ENCODE results near the gene EHD4.

The EHD4 gene

GRCh38 chr15:41979493-41980266 lies 7.3 kb upstream of the EHD4 start:
- no peak for DNase-seq

DNA sequence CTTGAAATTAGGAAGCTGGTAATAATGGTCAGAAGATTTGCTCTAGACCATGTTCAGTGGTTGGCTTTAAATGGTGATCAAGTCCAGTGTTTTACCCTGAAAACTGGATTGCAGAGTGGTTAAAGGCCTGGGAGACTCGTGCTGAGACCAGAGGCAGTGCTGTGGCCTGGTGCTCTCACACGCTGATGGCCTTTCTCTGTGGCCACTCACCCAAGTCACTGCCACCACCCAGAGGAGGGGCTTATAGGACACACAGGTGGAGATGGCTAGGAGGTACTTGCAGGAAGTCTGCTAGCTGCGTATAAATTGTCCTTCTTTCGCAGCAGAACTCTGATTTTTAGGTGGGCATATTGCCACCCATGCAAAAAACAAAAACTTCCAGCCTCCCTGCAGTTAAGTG lies 6.2 kb upstream of the EHD4 start:
- no peak for DNase-seq

GRCh38 chr15:41977757-41978383 lies 5.5 kb upstream of the EHD4 start:
- no peak for DNase-seq

GRCh38 chr15:41975669-41976068 lies 3.3 kb upstream of the EHD4 start:
- no peak for DNase-seq

DNA sequence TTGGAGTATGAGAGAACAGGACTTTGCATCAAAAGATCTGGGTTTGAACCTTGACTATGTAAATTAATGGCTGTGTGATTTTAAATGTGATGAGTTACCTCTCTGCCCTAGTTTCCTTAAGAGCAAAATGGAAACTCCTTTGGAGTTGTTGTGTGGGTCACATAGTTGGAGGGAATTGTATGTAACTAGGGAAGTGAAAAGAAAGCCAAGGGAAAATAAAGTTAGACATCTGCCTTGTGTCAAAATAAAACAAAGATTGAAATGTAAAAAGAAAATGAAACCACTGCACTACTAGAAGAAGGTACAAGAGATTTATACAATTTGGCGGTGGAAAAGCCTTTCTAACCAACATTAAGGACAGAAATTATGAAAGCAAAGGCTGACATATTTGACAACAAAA lies 1.7 kb upstream of the EHD4 start:
- DNase-seq: no peak

DNA sequence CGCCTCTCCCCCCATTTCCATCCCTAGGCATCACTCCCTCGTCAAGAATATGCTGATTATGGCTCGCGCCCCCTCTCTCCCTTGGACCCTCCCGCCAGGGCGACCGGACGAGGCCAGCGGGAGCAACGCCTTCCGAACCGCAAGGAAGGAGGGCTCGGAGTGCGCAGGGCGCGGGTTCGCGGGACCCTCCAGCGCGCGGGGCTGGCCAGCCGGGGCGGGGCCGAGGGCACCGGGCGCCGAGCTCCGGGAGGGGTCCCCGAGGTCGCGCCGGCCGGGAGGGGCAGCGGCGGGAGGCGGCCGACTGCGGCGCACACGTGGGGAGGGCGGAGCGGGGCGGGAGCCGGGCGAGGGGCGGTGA lies 483 bp downstream of the EHD4 start:
- no peak for DNase-seq

GRCh38 chr15:41971089-41971894 lies 1.1 kb downstream of the EHD4 start:
- peak; percentile 51 for DNase-seq

GRCh38 chr15:41970456-41970855 lies 1.9 kb downstream of the EHD4 start:
- DNase-seq: no peak

- peak; percentile 16 for DNase-seq
Measured at GRCh38 chr15:41969851-41970431, 2.4 kb downstream of the EHD4 start.

DNA sequence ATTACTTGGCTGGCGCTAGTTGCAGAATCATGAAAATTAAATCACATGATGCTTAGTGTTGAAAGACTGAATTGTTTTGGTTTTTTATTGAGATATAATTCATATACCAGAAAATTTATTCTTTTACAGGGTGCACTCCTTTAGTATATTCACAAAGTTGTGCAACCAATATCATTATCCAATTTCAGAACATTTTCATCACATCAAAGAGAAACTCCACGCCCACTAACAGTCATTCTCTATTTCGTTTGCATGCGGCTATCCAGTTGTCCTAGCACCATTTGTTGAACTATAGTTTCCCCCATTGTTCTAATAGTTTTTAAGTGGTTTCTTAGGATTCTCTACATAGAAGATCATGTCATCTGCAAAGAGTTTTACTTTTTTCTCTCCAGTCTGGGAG lies 3.7 kb downstream of the EHD4 start:
- no peak for DNase-seq

- no peak for DNase-seq
Measured at GRCh38 chr15:41967506-41968206, 4.7 kb downstream of the EHD4 start.

DNA sequence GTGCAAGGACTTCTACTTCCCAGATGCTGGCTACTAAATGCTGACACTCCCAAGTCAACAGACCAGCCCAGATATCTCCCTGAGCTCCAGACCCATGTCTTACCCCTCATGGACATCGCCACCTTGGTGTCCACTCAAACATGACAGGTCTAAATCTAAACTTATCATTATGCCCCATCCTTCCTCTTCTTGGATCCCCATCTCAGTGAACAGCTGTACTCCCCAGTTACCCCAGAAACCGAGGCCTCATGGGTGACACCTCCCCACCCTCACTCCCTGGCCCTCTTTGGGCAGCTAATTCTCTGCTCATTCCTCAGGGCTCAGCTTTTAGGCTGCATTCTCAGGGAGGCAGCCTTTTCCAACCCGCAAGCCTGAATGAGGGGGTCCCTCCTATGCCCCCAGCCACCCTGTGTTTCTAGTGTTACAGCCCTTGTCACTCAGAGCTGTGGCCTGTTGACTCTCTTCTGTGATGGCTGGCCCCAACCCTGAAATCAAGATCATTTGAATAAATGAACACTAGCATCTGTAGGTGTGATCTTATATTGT lies 5.4 kb downstream of the EHD4 start:
- DNase-seq: no peak

DNA sequence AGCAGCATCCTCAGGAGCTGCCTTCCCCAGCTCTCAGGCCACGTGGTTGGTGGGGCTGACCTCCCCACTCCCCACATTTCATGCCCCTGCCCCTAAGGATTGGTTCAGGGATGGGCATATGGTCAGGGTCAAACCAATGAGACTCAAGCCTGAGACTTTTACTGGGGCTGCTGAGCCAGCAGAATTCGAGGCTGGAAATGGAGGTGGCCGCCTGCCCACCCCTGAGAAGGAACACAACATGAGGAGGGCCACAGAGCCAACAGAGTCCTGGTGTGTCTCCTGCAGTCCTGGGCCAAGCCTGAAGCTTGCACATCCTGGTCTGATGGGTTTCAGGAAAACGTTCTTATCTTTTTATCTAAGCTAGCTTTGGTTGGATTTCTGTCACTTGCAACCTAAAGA lies 5.9 kb downstream of the EHD4 start:
- no peak for DNase-seq

- DNase-seq: no peak
Measured at GRCh38 chr15:41965441-41966413, 6.6 kb downstream of the EHD4 start.

DNA sequence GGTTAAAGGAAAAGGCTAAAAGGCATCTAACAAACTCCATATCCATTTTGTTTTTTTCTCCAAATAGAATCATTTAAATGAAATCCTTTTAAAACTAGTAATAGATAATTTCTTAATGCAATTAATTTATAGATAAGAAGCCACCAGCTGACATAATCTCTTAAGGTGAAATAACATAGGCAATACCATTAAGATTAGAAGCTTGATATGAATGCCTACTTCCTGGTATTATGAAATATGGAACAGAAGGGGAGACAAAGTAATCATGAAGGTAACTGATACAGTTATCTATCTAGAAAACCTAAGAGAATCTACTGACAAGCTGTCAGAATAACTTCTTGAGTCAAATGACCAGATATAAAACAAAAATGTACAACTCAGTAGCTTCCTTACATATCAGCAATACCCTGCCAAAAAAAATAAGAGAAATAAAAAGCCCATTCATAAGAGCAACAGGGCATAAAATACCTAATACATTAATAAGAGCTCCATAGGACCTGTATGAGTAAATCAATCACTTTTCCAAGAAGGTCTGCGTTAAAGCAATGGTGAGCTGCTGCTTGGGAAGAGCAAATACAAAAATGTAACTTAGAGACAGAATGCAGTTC lies 10.7 kb downstream of the EHD4 start:
- no peak for DNase-seq

DNA sequence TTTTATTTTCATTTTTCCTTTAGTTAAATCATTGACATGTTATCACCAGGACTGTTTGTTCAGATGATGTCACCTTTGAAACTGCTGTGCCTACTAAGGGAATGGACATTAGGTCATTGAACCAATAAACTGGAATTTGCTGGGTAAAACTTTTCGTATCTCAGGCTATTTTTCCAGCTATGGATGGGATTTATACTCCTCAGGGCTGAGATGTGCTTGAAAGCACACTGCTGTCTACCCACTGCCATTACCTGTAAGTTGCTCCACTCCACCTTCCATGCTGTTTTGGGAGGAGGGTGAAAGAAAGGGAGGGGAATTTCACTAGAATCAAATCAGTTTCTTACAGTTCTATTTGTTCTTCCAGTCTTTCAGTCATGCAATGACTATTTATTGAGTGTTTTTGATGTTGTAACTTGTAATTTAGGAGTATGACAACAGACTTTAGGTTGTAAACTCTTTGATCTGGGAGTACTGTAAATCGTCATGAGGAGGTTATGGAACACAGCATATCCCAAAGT lies 11.3 kb downstream of the EHD4 start:
- no peak for DNase-seq

DNA sequence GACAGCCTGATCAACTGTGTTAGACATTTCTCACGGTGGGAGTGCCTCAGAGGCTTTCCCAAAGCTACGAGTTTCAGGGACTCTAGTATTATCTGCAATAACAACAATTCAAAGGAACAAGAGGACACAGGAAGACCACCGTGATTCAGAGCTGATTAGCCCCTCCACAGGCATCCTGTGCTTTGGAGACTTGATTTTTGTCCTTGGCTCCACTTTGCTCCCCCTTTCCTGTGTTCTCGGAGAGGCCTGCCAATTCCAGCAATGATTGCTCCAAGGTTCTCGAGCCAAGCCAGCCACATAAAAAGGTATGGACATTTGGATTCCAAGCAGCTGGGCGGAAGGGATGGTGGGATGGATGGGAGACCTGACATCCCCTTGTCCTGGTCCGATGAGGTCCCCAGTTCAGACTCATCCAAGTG lies 14.3 kb downstream of the EHD4 start:
- DNase-seq: no peak

- DNase-seq: no peak
Measured at GRCh38 chr15:41957021-41957897, 15.1 kb downstream of the EHD4 start.

DNA sequence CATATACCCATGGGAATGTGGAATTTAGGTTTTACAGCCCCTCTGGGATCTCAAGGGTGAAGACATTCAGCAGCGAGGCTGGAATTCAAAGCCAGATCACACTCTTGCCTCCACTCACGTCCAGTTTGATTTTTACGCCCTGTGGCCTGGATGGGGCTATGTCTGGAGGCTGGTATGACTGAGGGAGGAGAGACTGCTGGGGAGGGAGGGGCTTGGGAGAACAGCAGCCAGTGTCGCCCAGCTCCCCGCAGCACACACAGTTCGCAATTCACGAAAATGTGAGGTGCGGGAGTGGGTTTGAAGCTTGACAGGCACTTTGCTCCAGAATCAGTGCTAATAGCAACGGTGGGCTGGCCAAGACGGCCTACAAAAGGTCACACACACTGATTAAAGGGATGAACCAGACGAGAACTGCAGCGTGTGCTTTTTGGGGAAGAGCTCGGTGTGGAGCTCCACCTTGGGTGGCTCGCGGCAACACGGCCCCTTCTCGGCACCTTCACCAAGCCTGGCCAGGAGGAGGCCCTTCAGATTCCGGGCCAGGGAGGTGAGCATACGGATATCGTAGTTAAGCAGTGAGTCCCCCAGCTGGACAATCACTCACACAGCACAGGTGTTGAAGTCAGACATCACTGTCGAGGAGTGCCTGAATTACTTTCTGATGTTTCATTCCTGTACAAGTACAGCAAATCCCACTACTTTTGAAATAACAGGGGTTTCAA lies 16.4 kb downstream of the EHD4 start:
- DNase-seq: no peak
